ENCODE results near the gene CD2. TPM values are rescaled to one million over a fixed set of nuclear protein-coding genes. Genes with fewer than 3 reads are reported as not detected.

CD2 gene
- total RNA-seq, 2 experiments from 2014 or later = 251 to 264 TPM

DNA sequence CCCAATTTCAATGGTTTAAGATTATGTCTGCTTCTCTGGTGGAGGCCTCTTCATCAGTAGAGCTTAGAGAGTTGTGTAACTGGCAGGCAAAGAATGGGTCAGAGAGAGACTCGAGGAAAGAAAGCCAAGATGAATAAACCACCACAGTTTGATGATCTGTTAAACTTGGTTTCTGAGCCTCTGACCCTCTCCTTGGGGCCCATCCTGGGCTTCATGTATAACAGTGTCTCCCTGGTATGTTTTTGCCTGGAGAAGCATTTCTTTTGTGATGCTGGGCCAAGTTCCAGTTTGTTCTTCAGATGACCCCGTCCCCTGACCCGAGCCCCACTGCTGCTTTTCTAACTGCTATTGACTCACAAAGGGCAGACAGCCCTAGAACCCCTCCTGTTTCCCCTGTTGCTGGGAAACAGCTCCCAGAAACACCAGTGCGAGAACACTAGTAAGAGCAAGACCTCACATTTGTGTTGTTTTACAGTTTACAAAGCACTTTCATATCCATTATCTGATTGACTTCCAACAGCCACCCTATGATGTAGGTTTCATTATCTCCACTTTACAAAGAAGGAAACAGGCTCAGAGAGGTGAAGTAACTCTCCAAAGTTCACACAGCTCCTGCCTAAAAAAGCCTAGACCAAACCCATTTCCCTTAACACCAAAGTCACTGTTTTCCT is 9.0 kb downstream of the CD2 start:
- peak; percentile 90 for DNase-seq
- intact Hi-C loops (cut with micrococcal nuclease) = loop anchor here (1.0 to 5.0 kb wide), 7 partner anchors 9 to 901 kb away; partner anchors contain the start of genes CD2 and TTF2
- Mint-ChIP-seq H3K4me3 (peak overlapping the region; percentile 100), H3K9me3 (no peaks in the 10 kb centered on the region), H3K4me1 (ENCODE audit: low read depth) (peaks cover 80% of the 10 kb centered on the region), H3K27ac (peak overlapping the region; percentile 100), H3K36me3 (ENCODE audit: low read depth) (peaks cover 99% of the 10 kb centered on the region), H3K27me3 (ENCODE audit: low read depth) (no peaks in the 10 kb centered on the region)
- CTCF ChIA-PET = interaction anchor here (0.6 to 7.4 kb wide), 13 partner anchors 8 to 297 kb away, joined by 3 to 96 read pairs (median 8); partner anchors contain the start of genes CD2 and TTF2

DNA sequence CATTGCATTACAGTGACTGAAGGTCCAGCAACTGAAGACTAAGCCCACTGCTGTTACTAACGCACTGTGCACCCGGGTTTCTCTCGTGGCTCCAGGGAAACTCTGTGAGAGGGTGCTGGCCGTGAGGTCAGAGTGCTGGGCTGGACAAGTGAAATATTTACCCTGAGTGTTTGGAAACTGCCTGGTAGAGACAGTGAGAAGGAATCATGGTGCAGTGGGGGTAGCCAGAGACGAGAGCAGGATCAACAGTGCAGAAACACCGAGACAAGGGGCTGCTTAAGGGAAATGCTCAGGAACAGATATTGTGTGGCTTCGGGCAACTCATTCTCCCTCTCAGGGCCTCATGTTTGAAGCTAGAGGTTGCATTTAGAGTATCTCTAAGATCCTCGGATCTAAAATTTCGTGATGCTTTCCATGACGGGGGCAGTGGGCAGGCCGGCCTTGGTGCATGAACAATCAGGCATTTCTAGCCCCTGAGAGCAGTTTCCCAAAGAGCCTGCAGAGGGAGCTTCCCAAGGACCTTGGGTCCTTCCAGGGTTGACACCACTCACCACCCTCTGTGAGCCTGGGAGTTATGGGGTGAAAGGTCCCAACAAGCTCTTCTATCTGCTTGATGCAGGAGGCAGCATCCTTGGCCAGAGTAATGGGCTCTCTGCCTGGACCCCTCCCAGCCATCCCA is 9.7 kb downstream of the CD2 start:
- Mint-ChIP-seq H3K4me3 (peak overlapping the region; percentile 100), H3K27ac (peak overlapping the region; percentile 100), H3K9me3 (no peaks in the 10 kb centered on the region), H3K36me3 (ENCODE audit: low read depth) (peaks cover 99% of the 10 kb centered on the region), H3K4me1 (ENCODE audit: low read depth) (peaks cover 87% of the 10 kb centered on the region), H3K27me3 (ENCODE audit: low read depth) (no peaks in the 10 kb centered on the region)
- peak; percentile 68 for DNase-seq
- CTCF ChIA-PET = interaction anchor here (0.6 to 7.4 kb wide), 19 partner anchors 9 to 296 kb away, joined by 3 to 96 read pairs (median 6); partner anchors contain the start of genes CD2 and TTF2
- intact Hi-C loops (cut with micrococcal nuclease) = loop anchor here (1.0 to 5.0 kb wide), 13 partner anchors 8 to 900 kb away; partner anchors contain the start of genes CD2 and TTF2

DNA sequence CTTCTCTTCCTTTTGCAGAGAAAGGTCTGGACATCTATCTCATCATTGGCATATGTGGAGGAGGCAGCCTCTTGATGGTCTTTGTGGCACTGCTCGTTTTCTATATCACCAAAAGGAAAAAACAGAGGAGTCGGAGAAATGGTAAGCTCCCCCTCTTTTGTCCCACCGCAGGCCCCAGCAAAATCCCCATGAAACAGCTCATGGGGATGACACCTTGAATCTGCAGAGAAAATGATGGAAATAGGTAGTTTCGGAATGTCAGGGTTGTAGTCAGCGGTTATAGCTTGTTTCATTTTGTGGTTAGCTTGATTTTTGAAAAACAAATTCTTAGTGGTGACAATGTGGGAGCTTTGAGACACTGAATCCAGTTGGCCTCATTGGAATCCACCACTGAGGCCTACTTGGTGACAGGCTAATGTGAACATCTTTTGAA is 10.3 kb downstream of the CD2 start:
- CTCF ChIA-PET = interaction anchor here (0.6 to 7.4 kb wide), 17 partner anchors 8 to 296 kb away, joined by 3 to 96 read pairs (median 8); partner anchors contain the start of genes CD2 and TTF2
- Mint-ChIP-seq H3K4me3 (peak overlapping the region; percentile 100), H3K27ac (peak overlapping the region; percentile 100), H3K36me3 (ENCODE audit: low read depth) (peaks cover 98% of the 10 kb centered on the region), H3K9me3 (no peaks in the 10 kb centered on the region), H3K4me1 (ENCODE audit: low read depth) (peaks cover 92% of the 10 kb centered on the region), H3K27me3 (ENCODE audit: low read depth) (no peaks in the 10 kb centered on the region)
- intact Hi-C loops (cut with micrococcal nuclease) = loop anchor here (1.0 to 5.0 kb wide), 7 partner anchors 8 to 243 kb away; no protein-coding TSS in a partner anchor
- peak; percentile 88 for DNase-seq

DNA sequence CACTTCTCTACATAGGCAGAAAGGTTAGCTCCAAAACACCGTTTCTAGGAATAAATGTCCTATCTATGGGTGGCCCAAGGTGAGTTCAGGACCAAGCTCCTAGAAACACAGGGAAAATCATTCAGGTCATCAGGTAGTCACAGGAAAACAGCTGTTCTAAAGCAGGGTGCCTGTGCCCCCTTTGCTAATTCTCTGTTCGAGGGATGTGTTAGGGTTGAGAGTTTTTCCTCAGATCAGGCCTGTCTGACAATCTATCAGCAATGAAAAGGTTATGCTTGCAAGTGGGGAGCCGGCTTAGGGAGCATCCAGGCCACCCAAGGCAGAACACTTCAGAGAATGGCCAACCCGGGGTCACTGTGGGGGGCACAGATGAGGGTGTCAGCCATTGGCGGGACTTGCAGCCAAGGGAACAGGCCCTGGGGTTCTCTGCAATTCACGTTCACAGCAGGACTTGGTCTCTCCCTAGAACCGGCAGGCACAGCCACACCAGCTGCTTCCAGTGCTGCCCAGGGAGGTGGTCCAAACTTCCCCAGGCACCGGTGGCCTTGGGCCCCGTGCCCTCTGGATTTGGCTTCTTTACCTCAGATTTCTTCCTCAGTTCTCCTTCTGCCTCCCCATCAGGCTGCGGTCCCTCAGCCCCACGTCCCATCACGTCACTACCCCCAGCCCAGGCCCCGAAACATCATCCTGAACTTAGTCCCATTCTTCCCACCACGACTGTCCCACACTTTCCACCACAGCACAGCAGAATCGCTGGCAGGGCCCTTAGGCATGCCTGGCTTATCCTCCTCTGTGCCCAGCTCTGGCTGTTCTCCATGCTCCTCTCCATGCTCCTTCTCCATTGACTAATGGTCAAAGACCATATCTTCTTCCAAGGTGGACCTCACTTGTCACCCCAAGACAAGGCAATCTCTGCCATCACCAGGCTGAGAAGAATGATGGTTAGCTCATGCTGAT is 11.0 kb downstream of the CD2 start:
- CTCF ChIA-PET = interaction anchor here (0.7 to 7.4 kb wide), 14 partner anchors 8 to 295 kb away, joined by 3 to 96 read pairs (median 11); partner anchors contain the start of genes CD2 and TTF2
- peaks cover 95% of the 10 kb centered on the region for H3K4me1 Mint-ChIP-seq (ENCODE audit: low read depth)
- no peaks in the 10 kb centered on the region for H3K9me3 Mint-ChIP-seq
- intact Hi-C loops (cut with micrococcal nuclease) = loop anchor here (1.0 to 5.0 kb wide), 8 partner anchors 7 to 613 kb away; no protein-coding TSS in a partner anchor
- peak; percentile 12 for DNase-seq
- no peaks in the 10 kb centered on the region for H3K27me3 Mint-ChIP-seq (ENCODE audit: low read depth)
- peak overlapping the region; percentile 100 for H3K4me3 Mint-ChIP-seq
- H3K36me3 Mint-ChIP-seq (ENCODE audit: low read depth) = peaks cover 92% of the 10 kb centered on the region
- peak overlapping the region; percentile 100 for H3K27ac Mint-ChIP-seq

DNA sequence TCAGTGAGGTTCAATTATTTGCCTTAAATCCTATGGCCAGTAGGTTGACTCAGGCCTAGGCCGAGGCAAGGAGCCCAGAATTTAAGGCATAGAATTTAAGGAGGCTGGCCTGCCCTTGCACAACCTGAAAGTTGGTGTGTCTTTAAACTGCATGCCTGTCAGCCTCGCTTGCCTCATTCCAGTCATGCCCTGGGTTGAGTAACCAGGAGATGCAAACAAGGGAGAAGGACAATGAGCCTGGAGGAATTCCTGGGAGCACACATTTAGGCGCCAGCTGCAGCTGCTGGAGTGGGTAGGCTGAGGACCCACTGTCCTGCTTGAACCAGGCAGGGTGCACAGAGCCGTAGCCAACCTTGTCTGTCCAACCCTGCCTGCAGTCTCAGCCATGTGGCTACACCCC is 11.7 kb downstream of the CD2 start:
- CTCF ChIA-PET = interaction anchor here (1.3 to 7.4 kb wide), 6 partner anchors 11 to 61 kb away, joined by 4 to 96 read pairs (median 36); partner anchors contain the start of gene CD2
- H3K9me3 Mint-ChIP-seq = no peaks in the 10 kb centered on the region
- no peaks in the 10 kb centered on the region for H3K27me3 Mint-ChIP-seq (ENCODE audit: low read depth)
- peaks cover 97% of the 10 kb centered on the region for H3K4me1 Mint-ChIP-seq (ENCODE audit: low read depth)
- intact Hi-C loops (cut with micrococcal nuclease) = loop anchor here (5.0 kb wide), 1 partner anchor 614 kb away; no protein-coding TSS in a partner anchor
- peaks cover 86% of the 10 kb centered on the region for H3K36me3 Mint-ChIP-seq (ENCODE audit: low read depth)
- peak overlapping the region; percentile 100 for H3K27ac Mint-ChIP-seq
- peak; percentile 27 for DNase-seq
- peak overlapping the region; percentile 100 for H3K4me3 Mint-ChIP-seq

DNA sequence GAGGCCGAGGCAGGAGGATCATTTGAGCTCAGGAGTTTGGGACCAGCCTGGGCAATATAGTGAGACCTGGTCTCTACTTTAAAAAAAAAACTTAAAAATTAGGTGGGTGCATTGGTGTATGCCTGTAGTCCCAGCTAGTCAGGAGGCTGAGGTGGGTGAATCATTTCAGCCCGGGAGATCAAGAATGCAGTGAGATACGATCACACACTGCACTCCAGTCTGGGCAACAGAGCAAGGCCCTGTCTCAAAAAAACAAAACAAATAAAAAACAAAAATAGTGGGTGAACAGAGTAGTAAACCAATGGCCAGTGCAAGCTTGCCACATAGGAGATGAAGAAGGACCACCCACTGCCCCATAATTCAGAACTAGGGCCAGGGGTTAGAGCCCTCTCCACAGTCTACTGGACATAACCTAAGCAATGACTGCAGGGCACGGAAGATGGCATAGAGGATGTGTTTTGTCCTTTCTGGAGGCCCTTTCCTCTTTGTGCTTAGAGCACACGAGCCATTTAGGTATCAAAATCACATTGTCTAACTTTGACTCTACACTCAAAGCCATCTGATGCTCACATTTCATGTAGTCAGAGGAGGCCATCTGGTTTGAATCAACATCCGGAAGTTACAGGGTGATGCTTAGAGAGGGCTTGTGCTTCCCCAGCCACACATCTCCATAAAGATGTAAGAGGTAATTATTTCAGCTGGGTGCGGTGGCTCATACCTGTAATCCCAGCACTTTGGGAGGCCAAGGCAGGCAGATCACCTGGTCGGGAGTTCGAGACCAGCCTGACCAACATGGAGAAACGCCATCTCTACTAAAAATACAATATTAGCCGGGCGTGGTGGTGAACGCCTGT is 12.6 kb downstream of the CD2 start:
- Mint-ChIP-seq H3K27ac (peak overlapping the region; percentile 100), H3K4me1 (ENCODE audit: low read depth) (peaks cover 97% of the 10 kb centered on the region), H3K9me3 (no peaks in the 10 kb centered on the region), H3K4me3 (peak overlapping the region; percentile 100), H3K36me3 (ENCODE audit: low read depth) (peaks cover 80% of the 10 kb centered on the region), H3K27me3 (ENCODE audit: low read depth) (no peaks in the 10 kb centered on the region)
- CTCF ChIA-PET = interaction anchor here (1.2 to 7.4 kb wide), 10 partner anchors 12 to 49 kb away, joined by 4 to 96 read pairs (median 28); partner anchors contain the start of gene CD2
- peak; percentile 77 for DNase-seq
- intact Hi-C loops (cut with micrococcal nuclease) = loop anchor here (5.0 kb wide), 1 partner anchor 615 kb away; no protein-coding TSS in a partner anchor

DNA sequence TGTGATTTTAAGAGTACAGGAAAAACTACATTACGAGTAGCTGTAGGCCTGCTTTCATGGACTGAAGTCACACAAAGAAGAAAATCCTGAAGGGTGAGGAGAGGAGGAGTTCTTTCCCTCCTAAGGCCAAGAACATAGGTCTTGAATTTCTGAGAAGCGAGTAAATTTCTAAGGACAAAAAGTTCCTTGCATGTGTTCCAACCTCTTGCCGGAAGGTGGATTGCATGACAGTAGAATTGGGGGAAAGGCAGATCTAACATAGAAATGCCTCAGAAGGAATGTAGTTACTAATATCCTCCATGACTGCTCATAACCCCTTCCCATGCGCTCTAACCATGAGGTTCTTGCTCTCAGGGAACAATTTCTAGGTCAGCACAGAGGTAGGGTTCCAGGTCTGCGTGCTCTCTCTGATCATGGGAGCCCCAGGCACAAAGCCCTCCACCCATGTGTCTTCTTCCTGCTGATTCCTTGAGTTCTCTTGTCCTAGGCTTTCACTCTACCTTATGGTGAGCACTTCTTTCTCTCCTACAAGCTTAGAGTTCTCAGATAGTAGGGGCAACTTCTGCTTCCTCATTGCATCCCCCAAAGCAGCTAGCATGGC is 13.7 kb downstream of the CD2 start:
- H3K4me3 Mint-ChIP-seq = peak overlapping the region; percentile 100
- no peaks in the 10 kb centered on the region for H3K27me3 Mint-ChIP-seq (ENCODE audit: low read depth)
- CTCF ChIA-PET = interaction anchor here (0.9 to 7.4 kb wide), 9 partner anchors 12 to 48 kb away, joined by 3 to 72 read pairs (median 10); partner anchors contain the start of gene CD2
- no peaks in the 10 kb centered on the region for H3K9me3 Mint-ChIP-seq
- peaks cover 97% of the 10 kb centered on the region for H3K4me1 Mint-ChIP-seq (ENCODE audit: low read depth)
- H3K36me3 Mint-ChIP-seq (ENCODE audit: low read depth) = peaks cover 72% of the 10 kb centered on the region
- H3K27ac Mint-ChIP-seq = peak overlapping the region; percentile 100
- peak; percentile 29 for DNase-seq
- intact Hi-C loops (cut with micrococcal nuclease) = loop anchor here (2.0 to 5.0 kb wide), 2 partner anchors 616 to 897 kb away; no protein-coding TSS in a partner anchor

DNA sequence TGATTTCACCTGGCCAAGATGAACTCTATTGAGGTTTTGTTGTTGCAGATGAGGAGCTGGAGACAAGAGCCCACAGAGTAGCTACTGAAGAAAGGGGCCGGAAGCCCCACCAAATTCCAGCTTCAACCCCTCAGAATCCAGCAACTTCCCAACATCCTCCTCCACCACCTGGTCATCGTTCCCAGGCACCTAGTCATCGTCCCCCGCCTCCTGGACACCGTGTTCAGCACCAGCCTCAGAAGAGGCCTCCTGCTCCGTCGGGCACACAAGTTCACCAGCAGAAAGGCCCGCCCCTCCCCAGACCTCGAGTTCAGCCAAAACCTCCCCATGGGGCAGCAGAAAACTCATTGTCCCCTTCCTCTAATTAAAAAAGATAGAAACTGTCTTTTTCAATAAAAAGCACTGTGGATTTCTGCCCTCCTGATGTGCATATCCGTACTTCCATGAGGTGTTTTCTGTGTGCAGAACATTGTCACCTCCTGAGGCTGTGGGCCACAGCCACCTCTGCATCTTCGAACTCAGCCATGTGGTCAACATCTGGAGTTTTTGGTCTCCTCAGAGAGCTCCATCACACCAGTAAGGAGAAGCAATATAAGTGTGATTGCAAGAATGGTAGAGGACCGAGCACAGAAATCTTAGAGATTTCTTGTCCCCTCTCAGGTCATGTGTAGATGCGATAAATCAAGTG is 14.3 kb downstream of the CD2 start:
- no peak for DNase-seq
- Mint-ChIP-seq H3K9me3 (peaks cover 4% of the 10 kb centered on the region), H3K27me3 (ENCODE audit: low read depth) (no peaks in the 10 kb centered on the region), H3K27ac (peak overlapping the region; percentile 100), H3K36me3 (ENCODE audit: low read depth) (peaks cover 69% of the 10 kb centered on the region), H3K4me3 (peak overlapping the region; percentile 100), H3K4me1 (ENCODE audit: low read depth) (peaks cover 97% of the 10 kb centered on the region)
- CTCF ChIA-PET = interaction anchor here (0.6 to 6.4 kb wide), 13 partner anchors 12 to 288 kb away, joined by 3 to 44 read pairs (median 5); partner anchors contain the start of gene CD2
- intact Hi-C loops (cut with micrococcal nuclease) = loop anchor here (1.0 to 5.0 kb wide), 12 partner anchors 14 to 896 kb away; partner anchors contain the start of genes CD2 and TTF2

DNA sequence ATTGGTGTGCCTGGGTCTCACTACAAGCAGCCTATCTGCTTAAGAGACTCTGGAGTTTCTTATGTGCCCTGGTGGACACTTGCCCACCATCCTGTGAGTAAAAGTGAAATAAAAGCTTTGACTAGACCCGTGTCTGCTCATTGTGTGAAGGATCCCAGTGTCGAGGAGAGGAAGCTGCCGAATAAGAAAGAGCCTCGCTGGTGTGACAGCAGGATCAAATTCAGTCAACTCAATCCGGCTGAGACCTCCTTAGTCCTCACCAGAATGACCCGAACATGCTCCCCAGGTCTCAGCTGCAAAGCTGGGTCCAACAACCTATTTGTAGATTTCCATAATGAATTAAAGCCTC is 14.8 kb downstream of the CD2 start:
- Mint-ChIP-seq H3K4me3 (peak overlapping the region; percentile 100), H3K4me1 (ENCODE audit: low read depth) (peaks cover 92% of the 10 kb centered on the region), H3K36me3 (ENCODE audit: low read depth) (peaks cover 65% of the 10 kb centered on the region), H3K27ac (peak overlapping the region; percentile 100), H3K27me3 (ENCODE audit: low read depth) (no peaks in the 10 kb centered on the region), H3K9me3 (peaks cover 5% of the 10 kb centered on the region)
- CTCF ChIA-PET = interaction anchor here (0.6 to 6.4 kb wide), 19 partner anchors 8 to 292 kb away, joined by 3 to 71 read pairs (median 6); partner anchors contain the start of genes CD2 and TTF2
- DNase-seq = peak; percentile 66
- intact Hi-C loops (cut with micrococcal nuclease) = loop anchor here (1.0 to 5.0 kb wide), 12 partner anchors 15 to 896 kb away; partner anchors contain the start of genes CD2 and TTF2

Data from activated naive CD4-positive, alpha-beta T cell treated with anti-CD3 and anti-CD28 coated beads for 36 hours (primary cell).